ENCODE measurements around the gene FGD6.

The FGD6 gene

GRCh38 chr12:95074766-95075165, 142.5 kb downstream of the FGD6 start:
- no peak for DNase-seq

GRCh38 chr12:95073698-95074520, 143.4 kb downstream of the FGD6 start:
- DNase-seq: no peak

- DNase-seq: peak; percentile 85
Observed at GRCh38 chr12:95072900-95073697, 144.2 kb downstream of the FGD6 start, which contains the start of gene NR2C1. TSS of gene NR2C1 (minus strand) at chr12:95073618. CDS start at chr12:95067384, 6,234 bp downstream.

- no peak for DNase-seq
Observed at GRCh38 chr12:95070378-95070777, 146.9 kb downstream of the FGD6 start.

DNA sequence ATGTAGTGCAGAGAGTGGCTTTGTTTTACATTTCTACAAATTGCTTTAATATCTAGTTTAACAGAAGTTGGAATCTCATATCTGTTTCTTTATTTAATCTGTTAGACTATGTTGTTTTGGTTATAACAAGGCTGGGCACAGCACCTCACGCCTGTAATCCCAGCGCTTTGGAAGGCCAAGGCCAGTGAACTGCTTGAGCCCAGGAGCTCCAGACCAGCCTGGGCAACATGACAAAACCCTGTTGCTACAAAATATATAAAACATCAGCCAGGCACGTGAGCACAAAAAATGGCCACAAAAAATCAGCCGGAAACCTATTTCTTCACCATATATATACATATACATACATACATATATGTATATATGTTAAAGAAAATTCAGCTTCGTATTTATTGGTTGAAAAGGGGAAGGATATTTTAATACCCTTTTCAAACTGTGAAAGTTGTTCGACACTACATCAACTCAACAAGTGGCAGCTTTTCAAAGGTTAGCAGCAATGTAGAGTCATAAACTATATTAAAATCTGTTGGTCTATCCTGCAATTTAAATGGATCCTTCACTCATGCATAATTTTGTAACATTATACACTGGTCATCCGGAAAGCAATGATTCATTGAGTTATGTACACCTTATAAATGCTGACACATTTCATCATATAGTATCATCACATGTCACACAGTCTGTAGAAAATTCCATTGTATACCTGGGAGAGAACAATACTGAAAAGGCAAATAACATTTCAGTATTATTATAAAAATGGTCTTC, 151.0 kb downstream of the FGD6 start:
- DNase-seq: no peak

DNA sequence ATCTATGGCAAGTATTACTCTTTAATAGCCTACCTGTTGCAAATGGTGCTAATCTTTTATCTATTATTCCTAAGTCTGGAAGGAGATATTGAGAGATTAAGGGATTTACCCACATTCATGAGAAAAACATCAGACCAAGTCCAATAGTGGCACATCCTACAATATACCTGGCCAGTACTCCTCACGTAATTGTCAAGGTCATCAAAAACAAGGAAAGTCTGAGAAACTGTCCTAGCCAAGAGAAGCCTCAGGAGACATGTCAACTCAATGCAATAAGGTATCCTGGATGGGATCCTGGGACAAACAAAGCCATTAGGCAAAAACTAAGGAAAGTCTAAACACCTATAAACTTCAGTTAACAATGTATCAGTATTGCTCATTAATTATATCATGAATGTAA, 156.3 kb downstream of the FGD6 start:
- DNase-seq: no peak

DNA sequence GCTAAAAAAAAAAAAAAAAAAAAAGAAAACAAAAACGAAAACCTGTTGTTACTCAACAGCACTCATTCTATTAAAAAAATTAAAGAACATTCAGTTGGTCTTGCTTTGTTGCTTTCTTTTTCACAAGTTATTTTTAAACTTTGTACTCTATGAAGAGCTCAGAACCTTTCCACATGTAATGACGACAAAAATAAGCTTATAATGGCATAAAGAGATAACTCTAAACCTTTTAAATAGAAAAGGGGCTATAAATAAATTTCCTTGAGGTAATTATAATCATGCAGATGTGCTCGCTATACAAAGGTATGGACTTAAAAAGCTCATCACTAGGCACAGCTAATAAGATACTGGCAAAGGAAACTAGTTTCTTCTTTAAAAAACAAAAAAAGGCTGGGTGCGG, 157.3 kb downstream of the FGD6 start:
- no peak for DNase-seq

- DNase-seq: no peak
Observed at GRCh38 chr12:95057424-95057823, 159.8 kb downstream of the FGD6 start.

DNA sequence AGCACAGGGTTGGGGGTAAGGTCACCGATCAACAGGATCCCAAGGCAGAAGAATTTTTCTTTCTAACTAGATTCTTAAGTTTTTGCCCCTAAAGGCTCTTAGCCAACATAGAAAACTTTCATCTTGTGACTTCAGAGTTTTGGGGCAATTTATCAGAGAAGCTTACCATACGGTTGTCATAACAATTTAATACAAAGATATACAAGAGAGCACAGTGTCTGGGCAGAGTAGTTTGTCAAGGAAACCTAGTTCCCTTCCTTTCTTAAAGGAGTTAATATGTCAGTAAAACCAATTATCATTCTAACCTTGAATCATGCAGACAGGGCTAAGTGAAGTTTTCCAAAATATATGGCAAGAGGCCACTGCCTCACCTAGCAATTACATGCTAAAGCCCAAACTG, 162.2 kb downstream of the FGD6 start:
- no peak for DNase-seq

DNA sequence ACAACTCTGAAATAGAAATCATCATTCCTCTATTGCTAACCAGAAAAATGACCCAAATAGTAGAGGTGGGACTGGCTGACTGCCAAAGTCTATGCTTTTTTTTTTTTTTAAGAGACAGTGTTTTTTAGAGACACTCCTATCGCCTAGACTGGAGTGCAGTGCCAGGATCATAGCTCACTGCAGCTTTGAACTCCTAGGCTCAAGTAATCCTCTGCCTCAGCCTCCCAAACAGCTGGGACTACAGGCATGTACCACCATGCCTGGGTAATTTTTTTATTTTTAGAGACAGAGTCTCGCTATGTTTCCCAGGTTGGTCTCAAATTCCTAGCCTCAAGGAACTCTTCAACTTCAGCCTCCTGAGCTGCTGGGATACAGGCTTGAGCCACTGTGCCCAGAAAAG, 163.1 kb downstream of the FGD6 start:
- no peak for DNase-seq

DNA sequence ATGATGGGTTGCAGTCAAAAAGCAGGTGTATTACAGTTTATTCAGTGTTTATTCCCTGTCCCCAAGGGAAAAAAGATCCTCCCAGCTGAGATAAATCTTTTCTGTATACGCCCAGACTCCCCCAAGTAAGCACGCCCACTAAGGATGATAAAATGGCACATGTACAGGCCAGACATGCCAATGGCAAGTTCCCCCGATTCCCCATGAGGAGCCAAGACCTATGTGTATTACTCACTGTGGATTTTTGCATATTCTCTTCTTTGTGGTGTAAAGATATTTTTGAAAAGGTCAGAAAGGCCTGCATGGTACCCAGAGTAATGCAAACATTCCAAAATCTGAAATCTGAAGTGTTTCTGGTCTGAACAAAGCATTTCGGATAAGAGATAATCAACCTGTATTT, 166.0 kb downstream of the FGD6 start:
- no peak for DNase-seq

GRCh38 chr12:95037906-95038305, 179.4 kb downstream of the FGD6 start:
- DNase-seq: no peak

DNA sequence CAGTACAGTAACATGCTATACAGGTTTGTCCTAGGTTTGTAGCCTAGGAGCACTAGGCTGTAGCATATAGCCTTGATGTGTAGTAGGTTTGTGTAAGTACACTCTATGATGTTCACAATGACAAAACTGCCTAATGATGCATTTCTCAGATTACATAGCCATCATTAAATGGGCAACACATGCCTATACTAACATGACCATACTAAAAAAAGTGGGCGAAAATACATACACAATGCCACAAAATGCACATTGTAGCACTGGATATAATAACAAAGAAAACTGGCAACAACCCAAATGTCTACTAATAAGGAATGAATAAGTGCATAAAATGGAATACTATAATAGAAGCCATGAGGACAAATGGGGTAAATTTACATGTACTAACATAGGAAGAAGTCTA, 182.5 kb downstream of the FGD6 start:
- no peak for DNase-seq

All from GF-D8 (cell line).